ENCODE results near the gene GEMIN7.

The GEMIN7 gene

GRCh38 chr19:45079063-45079910 lies at the start of gene GEMIN7:
GEMIN7 (plus strand) TSS chr19:45079260; CDS start chr19:45090115, 10,855 bp downstream.
- FAIRE-seq, result no peak

- no peak for FAIRE-seq
These were observed 48.2 kb upstream of the GEMIN7 start for GRCh38 chr19:45030825-45031224.

- no peak for FAIRE-seq
These were observed 46.6 kb upstream of the GEMIN7 start for GRCh38 chr19:45032421-45032820.

GRCh38 chr19:45035755-45036154 lies 43.3 kb upstream of the GEMIN7 start:
- FAIRE-seq, result no peak

GRCh38 chr19:45037393-45038169 lies 41.5 kb upstream of the GEMIN7 start:
- FAIRE-seq, result no peak

GRCh38 chr19:45038931-45039893 lies 39.8 kb upstream of the GEMIN7 start, which contains the start of gene CLASRP:
CLASRP (plus strand) TSS chr19:45039045; CDS start chr19:45040213, 1,168 bp downstream.
- FAIRE-seq, result peak; percentile 94

GRCh38 chr19:45040059-45040771 lies 38.8 kb upstream of the GEMIN7 start:
- no peak for FAIRE-seq

GRCh38 chr19:45041125-45041524 lies 37.9 kb upstream of the GEMIN7 start:
- FAIRE-seq, result no peak

- FAIRE-seq, result no peak
These were observed 33.2 kb upstream of the GEMIN7 start for GRCh38 chr19:45045671-45046353.

GRCh38 chr19:45046355-45046754 lies 32.7 kb upstream of the GEMIN7 start:
- FAIRE-seq, result no peak

- FAIRE-seq, result no peak
These were observed 31.8 kb upstream of the GEMIN7 start for GRCh38 chr19:45047188-45047797.

- FAIRE-seq, result no peak
These were observed 29.9 kb upstream of the GEMIN7 start for GRCh38 chr19:45049073-45049736.

GRCh38 chr19:45050036-45050435 lies 29.0 kb upstream of the GEMIN7 start:
- FAIRE-seq, result no peak

GRCh38 chr19:45051929-45052579 lies 27.0 kb upstream of the GEMIN7 start:
- FAIRE-seq, result no peak

GRCh38 chr19:45056831-45057230 lies 22.2 kb upstream of the GEMIN7 start:
- no peak for FAIRE-seq

- FAIRE-seq, result no peak
These were observed 21.6 kb upstream of the GEMIN7 start for GRCh38 chr19:45057444-45057843.

- FAIRE-seq, result no peak
These were observed 20.4 kb upstream of the GEMIN7 start for GRCh38 chr19:45058622-45059159.

GRCh38 chr19:45059258-45059965 lies 19.6 kb upstream of the GEMIN7 start:
- no peak for FAIRE-seq

- no peak for FAIRE-seq
These were observed 17.1 kb upstream of the GEMIN7 start for GRCh38 chr19:45061965-45062364.
